Measurements from ENCODE around the gene SYT9. TPM values are rescaled to one million over a fixed set of nuclear protein-coding genes. Genes with fewer than 3 reads are reported as not detected.

The SYT9 gene
- total RNA-seq, 3 donors from 2014 or later (not counting 1 experiment from before 2014, with no cell fraction given), result not detected

GRCh38 chr11:7484645-7485044, 232.9 kb downstream of the SYT9 start:
- H3K4me3 Mint-ChIP-seq, result no peak overlapping the region
- no peak for DNase-seq
- H3K4me3 ChIP-seq (ENCODE audit: low read length), result no peak overlapping the region
- whole genome bisulfite sequencing (ENCODE audit: insufficient coverage), result 86% methylated on average over 3 of the region's 3 CpGs
- H3K27me3 ChIP-seq (ENCODE audit: control insufficient read depth, insufficient read depth, low read length), result no peaks in the 10 kb centered on the region
- H3K4me1 ChIP-seq (ENCODE audit: control insufficient read depth, insufficient read depth, low read length), result no peaks in the 10 kb centered on the region
- intact Hi-C loops (cut with micrococcal nuclease), result no loop called here
- no peak overlapping the region for H3K27ac Mint-ChIP-seq
- H3K36me3 Mint-ChIP-seq, result no peaks in the 10 kb centered on the region
- H3K27me3 Mint-ChIP-seq (ENCODE audit: low read depth in 2 of 2), result no peaks in the 10 kb centered on the region
- TF ChIP-seq CTCF (IDR thresholded peaks at IDR 0.05), result no peak
- no peak for ATAC-seq
- H3K9me3 Mint-ChIP-seq, result no peaks in the 10 kb centered on the region
- H3K36me3 ChIP-seq (ENCODE audit: control insufficient read depth, insufficient read depth, low read length), result no peaks in the 10 kb centered on the region
- no peak overlapping the region for H3K27ac ChIP-seq (ENCODE audit: low read length)
- no peaks in the 10 kb centered on the region for H3K9me3 ChIP-seq (ENCODE audit: control insufficient read depth, insufficient read depth, low read length)
- no peaks in the 10 kb centered on the region for H3K4me1 Mint-ChIP-seq

- Histone ChIP-seq H3K27me3 (ENCODE audit: control insufficient read depth, insufficient read depth, low read length) (no peaks in the 10 kb centered on the region), H3K36me3 (ENCODE audit: control insufficient read depth, insufficient read depth, low read length) (no peaks in the 10 kb centered on the region), H3K4me1 (ENCODE audit: control insufficient read depth, insufficient read depth, low read length) (no peaks in the 10 kb centered on the region), H3K27ac (ENCODE audit: low read length) (no peak within 1 kb of the TSS), H3K4me3 (ENCODE audit: low read length) (no peak within 1 kb of the TSS), H3K9me3 (ENCODE audit: control insufficient read depth, insufficient read depth, low read length) (no peaks in the 10 kb centered on the region)
- H3K27me3 Mint-ChIP-seq (ENCODE audit: low read depth in 2 of 2), result no peaks in the 10 kb centered on the region
- 96% methylated on average over 14 of the region's 15 CpGs for WGBS (ENCODE audit: insufficient coverage)
- DNase-seq (no peak), ATAC-seq (no peak)
- no peak within 1 kb of the TSS for H3K27ac Mint-ChIP-seq
- H3K4me3 Mint-ChIP-seq, result no peak within 1 kb of the TSS
- TF ChIP-seq CTCF (IDR thresholded peaks at IDR 0.05), result no peak
- intact Hi-C loops (cut with micrococcal nuclease), result no loop called here
- no peaks in the 10 kb centered on the region for H3K4me1 Mint-ChIP-seq
- H3K36me3 Mint-ChIP-seq, result no peaks in the 10 kb centered on the region
- H3K9me3 Mint-ChIP-seq, result no peaks in the 10 kb centered on the region
Measured at GRCh38 chr11:7485186-7486097, 233.7 kb downstream of the SYT9 start, which contains the start of gene OLFML1. TSS of gene OLFML1 (plus strand) at chr11:7485506. CDS start at chr11:7485876, 370 bp downstream.

- intact Hi-C loops (cut with micrococcal nuclease), result no loop called here
- TF ChIP-seq CTCF (IDR thresholded peaks at IDR 0.05), result no peak
- no peaks in the 10 kb centered on the region for H3K27me3 Mint-ChIP-seq (ENCODE audit: low read depth in 2 of 2)
- no peak overlapping the region for H3K27ac ChIP-seq (ENCODE audit: low read length)
- DNase-seq, result no peak
- WGBS (ENCODE audit: insufficient coverage), result 89% methylated on average over 2 of the region's 2 CpGs
- H3K4me1 Mint-ChIP-seq, result no peaks in the 10 kb centered on the region
- H3K4me1 ChIP-seq (ENCODE audit: control insufficient read depth, insufficient read depth, low read length), result no peaks in the 10 kb centered on the region
- no peak overlapping the region for H3K4me3 ChIP-seq (ENCODE audit: low read length)
- H3K27ac Mint-ChIP-seq, result no peak overlapping the region
- H3K4me3 Mint-ChIP-seq, result no peak overlapping the region
- no peaks in the 10 kb centered on the region for H3K27me3 ChIP-seq (ENCODE audit: control insufficient read depth, insufficient read depth, low read length)
- H3K36me3 Mint-ChIP-seq, result no peaks in the 10 kb centered on the region
- H3K9me3 Mint-ChIP-seq, result no peaks in the 10 kb centered on the region
- no peak for ATAC-seq
- H3K36me3 ChIP-seq (ENCODE audit: control insufficient read depth, insufficient read depth, low read length), result no peaks in the 10 kb centered on the region
- no peaks in the 10 kb centered on the region for H3K9me3 ChIP-seq (ENCODE audit: control insufficient read depth, insufficient read depth, low read length)
Measured at GRCh38 chr11:7486098-7486780, 234.5 kb downstream of the SYT9 start.
